Sigmoid colon (tissue), 7 donors: ENCODE results near the gene PSTPIP2. TPM values are rescaled to one million over a fixed set of nuclear protein-coding genes. Genes with fewer than 3 reads are reported as not detected.
"Not testable (repeated sequence)": the region's sequence is repeated elsewhere in the genome, so short reads cannot be mapped to it uniquely, and the experiment has no call there.

ENCODE experiments used
- DNase-seq: peaks from one replicate; pipeline ENCODE4 v3.0.0-alpha.2; 2019
- H3K27ac ChIP-seq, 4 donors: fragments of 200-600 bp; sonication (generic); one replicate each; pipeline ENCODE4 v1.5.1; 2016 to 2019; ENCODE audit warnings: mild to moderate bottlenecking in 1 of 4
- H3K27me3 ChIP-seq, 3 donors: fragments of 200-600 bp; sonication (generic); one replicate each; pipeline ENCODE4 v1.5.1; 2019; ENCODE audit warnings: mild to moderate bottlenecking in 1 of 3
- H3K36me3 ChIP-seq, 4 donors: fragments of 200-600 bp; sonication (generic); one replicate each; pipeline ENCODE4 v1.5.1; 2016 to 2019
- H3K4me1 ChIP-seq, 4 donors: fragments of 200-600 bp; sonication (generic); one replicate each; pipeline ENCODE4 v1.5.1; 2017 to 2019
- H3K4me3 ChIP-seq, 4 donors: fragments of 200-600 bp; sonication (generic); one replicate each; pipeline ENCODE4 v1.5.1; 2017 to 2019; ENCODE audit warnings: mild to moderate bottlenecking in 2 of 4, moderate library complexity in 1 of 4
- H3K9me3 ChIP-seq, 4 donors: fragments of 200-600 bp in 3 of 4; sonication (generic) in 3 of 4; one replicate each; pipeline versions ENCODE4 v1.5.1 to v1.6.1; 2013 to 2019
- CTCF ChIP-seq, 4 experiments: fragments of 450-650 bp in 3 of 4; fragments of 200-600 bp in 1 of 4; IDR thresholded peaks; one replicate each; pipeline ENCODE4 v1.5.1; 2016 to 2019; ENCODE audit warnings: antibody characterized with exemption in 4 of 4, mild to moderate bottlenecking in 3 of 4, moderate library complexity in 2 of 4
- EP300 ChIP-seq, 4 donors: sonication (generic); formaldehyde crosslinking; IDR thresholded peaks; one replicate each; pipeline ENCODE4 v1.6.1; 2017; ENCODE audit warnings: antibody characterized with exemption in 4 of 4
- POLR2A ChIP-seq, 2 donors: fragments of 450-650 bp; IDR thresholded peaks; one replicate each; pipeline ENCODE4 v1.6.1; 2016; ENCODE audit warnings: antibody characterized with exemption in 2 of 2, mild to moderate bottlenecking in 2 of 2, moderate library complexity in 2 of 2
- POLR2AphosphoS5 ChIP-seq, 4 donors: sonication (generic); formaldehyde crosslinking; IDR thresholded peaks; one replicate each; pipeline ENCODE4 v1.6.1; 2017; ENCODE audit warnings: antibody characterized with exemption in 4 of 4
- WGBS, 2 donors: extraction: QIAGEN DNeasy Blood & Tissue Kit; methylation state at CpG; one replicate each; pipeline ENCODE4 v1.1.7; 2013; 5-methylcytosine and 5-hydroxymethylcytosine counted together
- intact Hi-C: fragments of 100-400 bp; cut with DNase I; formaldehyde crosslinking; loops from one replicate; pipeline ENCODE4 v1.15.1; 2023
- polyA plus RNA-seq, 3 donors: library from polyadenylated mRNA; stranded (reverse); fragments of 200-250 nt; gene quantifications; one replicate each; pipeline ENCODE4 v1.2.3, GENCODE V29; 2013
- total RNA-seq, 4 donors: library from RNA; depleted of rRNA; stranded (reverse); fragments of >200 nt; gene quantifications; one replicate each; pipeline ENCODE4 v1.1.0, GENCODE V29; 2016
- donor health status: healthy with polysubstance abuse.
- donor health status: Bipolar disorder and iron deficiency.
- donor health status: healthy.

Gene PSTPIP2
- total and polyA plus RNA-seq, 7 donors, result 4.2 to 15.0 (median 7.6) TPM

GRCh38 chr18:45976974-45977373, 95.1 kb downstream of the PSTPIP2 start:
- 92 to 94% methylated on average over 5 of the region's 5 CpGs for WGBS, 2 donors
- Histone ChIP-seq H3K36me3 (no peaks in the 10 kb centered on the region), H3K4me3 (no peak overlapping the region), H3K27me3 (no peaks in the 10 kb centered on the region), H3K27ac (no peak overlapping the region), H3K9me3 (no peaks in the 10 kb centered on the region), H3K4me1 (no peaks in the 10 kb centered on the region)
- intact Hi-C loops, result loop anchor here (10.0 kb wide), 1 partner anchor 312 kb away; no protein-coding TSS in a partner anchor
- no peak for TF ChIP-seq EP300 (IDR thresholded peaks at IDR 0.05)
- TF ChIP-seq POLR2AphosphoS5 (IDR thresholded peaks at IDR 0.05), result no peak
- TF ChIP-seq POLR2A (IDR thresholded peaks at IDR 0.05), result no peak
- no peak for TF ChIP-seq CTCF (IDR thresholded peaks at IDR 0.05)
- no peak for DNase-seq

GRCh38 chr18:45976566-45976965, 95.5 kb downstream of the PSTPIP2 start:
- no peaks in the 10 kb centered on the region for H3K9me3 ChIP-seq
- no peak overlapping the region for H3K4me3 ChIP-seq
- DNase-seq, result no peak
- no peaks in the 10 kb centered on the region for H3K27me3 ChIP-seq
- H3K27ac ChIP-seq, result no peak overlapping the region
- WGBS, 2 donors, result 40 to 43% methylated on average over 1 of the region's 1 CpG
- intact Hi-C loops, result loop anchor here (10.0 kb wide), 1 partner anchor 312 kb away; no protein-coding TSS in a partner anchor
- no peaks in the 10 kb centered on the region for H3K4me1 ChIP-seq
- TF ChIP-seq EP300 (IDR thresholded peaks at IDR 0.05) (no peak), CTCF (IDR thresholded peaks at IDR 0.05) (no peak), POLR2A (IDR thresholded peaks at IDR 0.05) (no peak), POLR2AphosphoS5 (IDR thresholded peaks at IDR 0.05) (no peak)
- H3K36me3 ChIP-seq, result no peaks in the 10 kb centered on the region

- intact Hi-C loops, result loop anchor here (2.0 to 10.0 kb wide), 2 partner anchors 283 to 309 kb away; no protein-coding TSS in a partner anchor
- no peaks in the 10 kb centered on the region for H3K4me1 ChIP-seq
- H3K27me3 ChIP-seq, result no peaks in the 10 kb centered on the region
- DNase-seq, result no peak
- H3K4me3 ChIP-seq, result no peak overlapping the region
- H3K27ac ChIP-seq, result no peak overlapping the region
- WGBS, 2 donors, result 6 to 30% methylated on average over 5 of the region's 5 CpGs
- no peaks in the 10 kb centered on the region for H3K9me3 ChIP-seq
- TF ChIP-seq EP300 (IDR thresholded peaks at IDR 0.05) (no peak), CTCF (IDR thresholded peaks at IDR 0.05) (peak in 2 of 4 experiments; percentile 58 to 62), POLR2AphosphoS5 (IDR thresholded peaks at IDR 0.05) (no peak)
- no peaks in the 10 kb centered on the region for H3K36me3 ChIP-seq
These were observed 97.9 kb downstream of the PSTPIP2 start for GRCh38 chr18:45974088-45974536.

- Histone ChIP-seq H3K27me3 (no peaks in the 10 kb centered on the region), H3K4me1 (peaks cover 0 to 21% (median 15%) of the 10 kb centered on the region in 4 donors), H3K36me3 (no peaks in the 10 kb centered on the region), H3K9me3 (no peaks in the 10 kb centered on the region), H3K27ac (peak within 1 kb of the TSS; percentile 71 to 75 (median 74)), H3K4me3 (peak within 1 kb of the TSS; percentile 72 to 86 (median 82))
- TF ChIP-seq CTCF (IDR thresholded peaks at IDR 0.05) (no peak), EP300 (IDR thresholded peaks at IDR 0.05) (no peak), POLR2A (IDR thresholded peaks at IDR 0.05) (peak; percentile 22 to 39), POLR2AphosphoS5 (IDR thresholded peaks at IDR 0.05) (peak; percentile 60 to 88 (median 78))
- DNase-seq, result peak; percentile 97
- intact Hi-C loops, result loop anchor here (2.0 to 5.0 kb wide), 2 partner anchors 106 to 205 kb away; partner anchors contain the start of gene PSTPIP2
- WGBS, 2 donors, result 0% methylated on average over 50 of the region's 50 CpGs
These were observed 104.9 kb downstream of the PSTPIP2 start, which contains the start of gene EPG5 for GRCh38 chr18:45967007-45967706. Gene EPG5, minus strand, starts transcription at chr18:45967329. Its CDS starts 90 bp downstream, at chr18:45967239.

- intact Hi-C loops, result loop anchor here (5.0 kb wide), 1 partner anchor 207 kb away; a partner anchor contains a TSS
- H3K27ac ChIP-seq, result not testable (repeated sequence)
These were observed 107.1 kb downstream of the PSTPIP2 start for GRCh38 chr18:45964913-45965312.

More at GRCh38 chr18:45964913-45965312, 107.1 kb downstream of the PSTPIP2 start:
- not testable (repeated sequence) for H3K27me3 ChIP-seq, H3K9me3 ChIP-seq, DNase-seq, H3K36me3 ChIP-seq, H3K4me3 ChIP-seq
- 96 to 97% methylated on average over 5 of the region's 5 CpGs for WGBS, 2 donors
- H3K4me1 ChIP-seq, result peaks cover 0 to 23% (median 17%) of the 10 kb centered on the region in 4 donors
